Chondrocyte (in vitro differentiated cells): ENCODE data around the gene OR51D1. TPM values are rescaled to one million over a fixed set of nuclear protein-coding genes. Genes with fewer than 3 reads are reported as not detected.
A peak's percentile ranks its signal among the peaks of the same experiment; 100 is the strongest.

Source experiments
- DNase-seq: peaks from one replicate; pipeline ENCODE4 v3.0.0; 2021; ENCODE audit warnings: mixed read lengths, low spot score
- H3K27ac Mint-ChIP-seq: one replicate; pipeline ENCODE4 v1.8.0; 2021; ENCODE audit warnings: mild to moderate bottlenecking, moderate library complexity, mixed read lengths; ENCODE audit not compliant: unreplicated experiment
- H3K27me3 Mint-ChIP-seq: 2 replicates; pipeline ENCODE4 v1.8.0; 2021; ENCODE audit warnings: low read depth, mixed read lengths
- H3K36me3 Mint-ChIP-seq: 2 replicates; pipeline ENCODE4 v1.8.0; 2021; ENCODE audit warnings: low read depth, mixed read lengths
- H3K4me1 Mint-ChIP-seq: 2 replicates; pipeline ENCODE4 v1.8.0; 2021; ENCODE audit warnings: low read depth, mild to moderate bottlenecking, mixed read lengths
- H3K4me3 Mint-ChIP-seq: one replicate; pipeline ENCODE4 v1.8.0; 2021; ENCODE audit warnings: mild to moderate bottlenecking, moderate library complexity, mixed read lengths; ENCODE audit not compliant: unreplicated experiment
- H3K9me3 Mint-ChIP-seq: 2 replicates; pipeline ENCODE4 v1.8.0; 2021; ENCODE audit warnings: low read depth, mixed read lengths
- total RNA-seq: library from RNA; stranded (reverse); gene quantifications from 3 replicates; pipeline ENCODE4 v1.2.1, GENCODE V29; 2021
- TF ChIP-seq, protein P1 (sequence below): fragments of 200-600 bp; sonication (generic); IDR thresholded peaks from 2 replicates; pipeline ENCODE4 v1.5.0; 2021; ENCODE audit warnings: antibody characterized with exemption, mild to moderate bottlenecking, moderate library complexity

Gene OR51D1
- total RNA-seq, 1 donor from 2014 or later: not detected

DNA sequence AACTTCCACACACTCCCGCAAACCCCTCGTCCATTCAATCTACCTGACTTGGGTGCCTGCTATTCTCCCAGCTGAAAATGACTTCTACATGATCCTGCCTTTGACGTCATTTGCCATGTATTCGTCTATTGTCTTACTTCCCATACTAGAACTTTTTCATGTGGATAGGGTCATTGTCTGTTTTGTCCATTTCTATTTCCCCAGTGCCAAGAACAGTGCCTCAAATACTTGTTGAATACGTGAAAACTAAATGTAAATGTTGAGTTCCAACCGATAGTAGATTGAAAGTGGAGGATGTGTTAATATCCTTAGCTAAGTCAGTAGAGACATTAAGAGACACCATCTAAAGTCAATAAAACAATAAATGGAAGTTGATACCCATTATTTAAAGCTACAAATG, 30.2 kb upstream of the OR51D1 start:
- Mint-ChIP-seq H3K4me1 (peaks cover 18% of the 10 kb centered on the region), H3K27ac (peak overlapping the region; percentile 92), H3K36me3 (peaks cover 5% of the 10 kb centered on the region), H3K27me3 (peaks cover under 1% of the 10 kb centered on the region), H3K4me3 (peak overlapping the region; percentile 90), H3K9me3 (no peaks in the 10 kb centered on the region)
- DNase-seq: no peak
- TF ChIP-seq, protein P1, sequence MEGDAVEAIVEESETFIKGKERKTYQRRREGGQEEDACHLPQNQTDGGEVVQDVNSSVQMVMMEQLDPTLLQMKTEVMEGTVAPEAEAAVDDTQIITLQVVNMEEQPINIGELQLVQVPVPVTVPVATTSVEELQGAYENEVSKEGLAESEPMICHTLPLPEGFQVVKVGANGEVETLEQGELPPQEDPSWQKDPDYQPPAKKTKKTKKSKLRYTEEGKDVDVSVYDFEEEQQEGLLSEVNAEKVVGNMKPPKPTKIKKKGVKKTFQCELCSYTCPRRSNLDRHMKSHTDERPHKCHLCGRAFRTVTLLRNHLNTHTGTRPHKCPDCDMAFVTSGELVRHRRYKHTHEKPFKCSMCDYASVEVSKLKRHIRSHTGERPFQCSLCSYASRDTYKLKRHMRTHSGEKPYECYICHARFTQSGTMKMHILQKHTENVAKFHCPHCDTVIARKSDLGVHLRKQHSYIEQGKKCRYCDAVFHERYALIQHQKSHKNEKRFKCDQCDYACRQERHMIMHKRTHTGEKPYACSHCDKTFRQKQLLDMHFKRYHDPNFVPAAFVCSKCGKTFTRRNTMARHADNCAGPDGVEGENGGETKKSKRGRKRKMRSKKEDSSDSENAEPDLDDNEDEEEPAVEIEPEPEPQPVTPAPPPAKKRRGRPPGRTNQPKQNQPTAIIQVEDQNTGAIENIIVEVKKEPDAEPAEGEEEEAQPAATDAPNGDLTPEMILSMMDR: no peak

DNA sequence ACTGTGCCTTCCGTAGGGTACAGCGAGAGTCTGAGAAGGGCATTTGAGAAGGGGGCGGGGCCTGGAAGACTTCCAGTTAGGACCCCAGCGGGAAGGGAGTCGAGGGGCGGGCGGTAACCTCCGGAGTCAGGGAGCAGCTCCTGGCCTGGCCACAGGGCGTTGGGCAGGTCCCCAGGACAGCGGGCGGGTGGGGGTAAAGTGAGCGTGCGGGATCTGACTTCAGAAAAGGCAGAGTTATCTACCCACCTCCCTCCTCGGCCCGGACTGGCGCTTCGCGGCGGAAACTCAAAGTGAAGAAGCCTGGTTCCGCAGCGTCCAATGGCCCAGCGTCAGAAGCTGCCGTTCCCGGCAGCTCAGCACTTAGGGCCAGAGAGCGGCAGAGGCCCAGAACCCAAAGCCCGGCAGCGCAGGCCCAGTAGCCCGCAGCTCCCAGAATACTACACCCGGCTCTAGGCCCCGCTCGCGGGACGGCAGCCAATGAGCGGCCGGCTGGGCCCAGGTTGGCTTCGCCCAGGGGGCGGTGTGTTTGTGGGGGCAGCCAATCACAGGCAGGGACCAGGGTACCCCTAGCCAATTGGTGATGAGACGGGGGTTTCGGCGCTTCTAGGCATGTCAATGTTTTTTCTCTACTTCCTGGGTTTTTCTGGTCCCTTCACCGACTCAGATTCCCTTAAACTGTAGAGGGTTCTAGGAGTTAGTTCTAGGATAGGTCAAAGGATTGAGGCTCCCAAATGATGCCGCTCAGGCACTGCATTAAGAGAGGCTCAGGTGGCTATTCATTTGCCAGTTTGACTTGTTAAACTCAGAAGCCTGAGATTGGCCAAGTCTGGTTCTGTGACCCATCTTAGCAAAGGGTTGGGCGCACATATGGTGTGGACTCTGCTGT, 29.3 kb upstream of the OR51D1 start, which contains the start of gene TRIM68:
Gene TRIM68, minus strand, starts transcription at position 451 of the 886 bp plus-strand sequence. CDS start 2,727 bp downstream, outside the sequence.
- peaks cover 3% of the 10 kb centered on the region for H3K36me3 Mint-ChIP-seq
- H3K9me3 Mint-ChIP-seq: no peaks in the 10 kb centered on the region
- H3K27ac Mint-ChIP-seq: peak within 1 kb of the TSS; percentile 92
- peaks cover 3% of the 10 kb centered on the region for H3K27me3 Mint-ChIP-seq
- DNase-seq: peak; percentile 99
- H3K4me3 Mint-ChIP-seq: peak within 1 kb of the TSS; percentile 90
- TF ChIP-seq, protein P1: no peak
- H3K4me1 Mint-ChIP-seq: peaks cover 18% of the 10 kb centered on the region

DNA sequence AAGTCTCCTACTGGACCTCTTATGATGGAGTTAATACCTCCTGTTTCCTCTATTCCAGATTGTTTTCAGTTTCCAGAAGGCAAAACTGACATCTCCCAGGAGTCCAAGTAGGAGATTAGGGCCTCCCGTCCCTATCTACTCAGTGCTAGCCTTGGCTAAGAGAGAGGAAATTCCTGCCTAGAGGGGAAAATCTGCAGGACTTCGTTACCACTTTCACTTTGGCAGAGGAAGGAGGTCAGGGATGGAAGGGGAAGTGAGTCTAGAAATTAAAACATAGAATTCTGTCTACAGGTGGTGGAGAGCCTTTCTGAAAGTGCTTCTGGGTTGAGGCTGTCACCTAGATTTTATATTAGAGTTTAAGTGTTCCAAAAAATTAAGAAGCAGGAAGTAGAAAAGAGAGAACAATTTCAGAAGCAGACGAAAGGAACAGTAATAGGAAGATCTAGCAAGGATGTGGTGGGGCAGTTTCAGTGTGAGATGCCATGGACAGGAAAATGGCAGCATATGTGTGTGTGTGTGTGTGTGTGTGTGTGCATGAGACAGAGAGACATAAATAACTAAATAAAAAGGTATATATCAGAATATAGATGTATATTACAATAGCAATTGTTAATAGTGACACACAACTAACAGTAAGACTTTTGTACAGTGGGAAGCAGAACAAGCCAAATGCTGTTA, 26.9 kb upstream of the OR51D1 start:
- no peaks in the 10 kb centered on the region for H3K9me3 Mint-ChIP-seq

DNA sequence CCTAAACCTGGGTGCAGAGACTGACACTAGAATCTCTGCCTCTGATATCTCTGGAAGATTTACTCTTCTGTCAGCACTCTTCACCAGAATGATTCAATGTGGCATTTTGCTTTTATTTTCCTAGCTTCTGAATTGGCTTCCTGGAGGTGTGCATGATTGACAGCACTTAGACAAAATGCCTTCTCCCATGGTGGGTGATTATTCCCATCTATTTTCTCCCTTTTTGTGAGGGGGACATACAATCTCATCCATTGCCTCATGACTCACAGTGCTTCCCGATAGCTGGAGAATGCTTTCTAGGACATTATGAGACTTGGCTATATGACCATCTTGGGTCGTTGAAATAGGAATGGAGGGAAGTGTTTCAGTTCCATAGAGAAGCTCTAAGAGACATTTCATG, 25.3 kb upstream of the OR51D1 start:
- Mint-ChIP-seq H3K4me3 (no peak overlapping the region), H3K9me3 (no peaks in the 10 kb centered on the region), H3K27ac (no peak overlapping the region), H3K36me3 (no peaks in the 10 kb centered on the region), H3K4me1 (peaks cover 12% of the 10 kb centered on the region), H3K27me3 (peaks cover 18% of the 10 kb centered on the region)
- DNase-seq: no peak
- TF ChIP-seq, protein P1: no peak

More for the DNA sequence above, 26.9 kb upstream of the OR51D1 start:
- no peaks in the 10 kb centered on the region for H3K36me3 Mint-ChIP-seq
- no peak overlapping the region for H3K27ac Mint-ChIP-seq
- peaks cover 18% of the 10 kb centered on the region for H3K4me1 Mint-ChIP-seq
- no peak overlapping the region for H3K4me3 Mint-ChIP-seq
- TF ChIP-seq, protein P1: no peak
- no peak for DNase-seq
- peaks cover 17% of the 10 kb centered on the region for H3K27me3 Mint-ChIP-seq

DNA sequence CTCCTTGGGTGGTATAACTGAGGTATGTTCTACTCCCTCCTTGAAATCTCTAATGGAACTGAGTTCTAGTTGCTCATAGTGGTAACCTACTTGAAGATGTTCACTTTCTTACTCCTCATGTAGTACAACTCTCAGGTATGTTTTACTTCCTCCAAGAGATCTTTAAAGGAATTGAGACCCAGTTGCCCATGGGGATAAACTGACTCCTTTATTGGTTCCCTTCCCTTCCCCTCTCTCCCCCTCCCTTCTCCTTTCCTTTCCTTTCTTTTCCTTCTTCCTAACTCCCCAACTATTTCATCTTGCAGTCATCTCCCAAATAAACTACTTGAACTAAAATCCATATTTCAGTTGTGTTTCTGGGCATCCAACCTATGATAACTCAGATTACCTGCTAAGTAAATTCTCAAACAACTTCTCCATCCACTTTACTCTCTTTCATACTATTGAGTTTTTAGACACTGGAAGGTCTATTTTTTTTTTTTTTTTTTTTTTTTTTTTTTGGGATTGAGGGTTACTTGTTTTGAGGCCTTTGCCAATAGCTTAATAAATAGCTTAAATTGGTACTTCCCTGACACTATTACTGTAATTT, 21.3 kb upstream of the OR51D1 start:
- H3K27me3 Mint-ChIP-seq: peaks cover 34% of the 10 kb centered on the region
- no peaks in the 10 kb centered on the region for H3K9me3 Mint-ChIP-seq
- H3K36me3 Mint-ChIP-seq: no peaks in the 10 kb centered on the region
- no peak for DNase-seq
- no peak overlapping the region for H3K4me3 Mint-ChIP-seq
- TF ChIP-seq, protein P1: no peak
- H3K27ac Mint-ChIP-seq: no peak overlapping the region
- no peaks in the 10 kb centered on the region for H3K4me1 Mint-ChIP-seq
